LNCAP (cell line): Measurements from ENCODE around the gene ABCB6.

Source experiments
- CTCF ChIP-seq: fragments of 450-650 bp; IDR thresholded peaks from 2 replicates; pipeline ENCODE4 v1.5.1; 2017; ENCODE audit warnings: mild to moderate bottlenecking

ABCB6 gene

GRCh38 chr2:219218732-219219701, at the start of gene ABCB6:
Gene ABCB6, minus strand, starts transcription at chr2:219218958. Its CDS starts 285 bp downstream, at chr2:219218673.
- no peak for TF ChIP-seq CTCF

GRCh38 chr2:219268294-219268693, 49.5 kb upstream of the ABCB6 start:
- no peak for TF ChIP-seq CTCF

GRCh38 chr2:219266886-219267285, 48.1 kb upstream of the ABCB6 start:
- no peak for TF ChIP-seq CTCF

- no peak for TF ChIP-seq CTCF
These were observed 47.5 kb upstream of the ABCB6 start for GRCh38 chr2:219266232-219266631.

GRCh38 chr2:219261024-219261855, 42.5 kb upstream of the ABCB6 start:
- TF ChIP-seq CTCF = no peak

- no peak for TF ChIP-seq CTCF
These were observed 35.9 kb upstream of the ABCB6 start for GRCh38 chr2:219254590-219255201.
